Lung (tissue), 12 donors: ENCODE results near the gene DDX39B. TPM values are rescaled to one million over a fixed set of nuclear protein-coding genes. Genes with fewer than 3 reads are reported as not detected.
"Not testable (repeated sequence)": the region's sequence is repeated elsewhere in the genome, so short reads cannot be mapped to it uniquely, and the experiment has no call there.

Source experiments
- ATAC-seq: fragments of 200-7000 bp; cut with Tn5 transposase; one replicate; pipeline ENCODE4 v1.9.1; 2020; ENCODE audit warnings: moderate number of reproducible peaks; ENCODE audit not compliant: insufficient read depth, low FRiP score
- DNase-seq, 3 donors: peaks; one replicate each; pipeline ENCODE4 v3.0.0-alpha.2; 2013 to 2017
- H3K27ac ChIP-seq, 2 donors: one replicate each; pipeline ENCODE4 v1.5.1; 2013; ENCODE audit warnings: mild to moderate bottlenecking in 2 of 2, moderate library complexity in 2 of 2, control low read depth in 1 of 2, inconsistent platforms in 1 of 2, low read depth in 1 of 2, low read length in 1 of 2
- H3K27me3 ChIP-seq, 3 donors: one replicate each; pipeline ENCODE4 v1.5.1; 2013; ENCODE audit warnings: low read length in 2 of 3; ENCODE audit not compliant: control insufficient read depth in 3 of 3, insufficient read depth in 3 of 3
- H3K36me3 ChIP-seq, 4 donors: one replicate each; pipeline ENCODE4 v1.5.1; 2013; ENCODE audit warnings: low read length in 4 of 4, mild to moderate bottlenecking in 1 of 4, moderate library complexity in 1 of 4; ENCODE audit not compliant: control insufficient read depth in 4 of 4, insufficient read depth in 4 of 4
- H3K4me1 ChIP-seq, 5 donors: one replicate each; pipeline ENCODE4 v1.5.1; 2013; ENCODE audit warnings: low read length in 5 of 5, mild to moderate bottlenecking in 2 of 5, moderate library complexity in 1 of 5; ENCODE audit not compliant: control insufficient read depth in 5 of 5, insufficient read depth in 5 of 5
- H3K4me3 ChIP-seq: one replicate; pipeline ENCODE4 v1.5.1; 2013; ENCODE audit warnings: mild to moderate bottlenecking, control low read depth, moderate library complexity
- H3K9ac ChIP-seq, 2 donors: one replicate each; pipeline ENCODE4 v1.5.1; 2013; ENCODE audit warnings: low read length in 2 of 2, control low read depth in 1 of 2; ENCODE audit not compliant: insufficient read depth in 1 of 2
- H3K9me3 ChIP-seq, 4 donors: one replicate each; pipeline ENCODE4 v1.5.1; 2013; ENCODE audit warnings: low read length in 3 of 4, mild to moderate bottlenecking in 1 of 4, moderate library complexity in 1 of 4; ENCODE audit not compliant: control insufficient read depth in 4 of 4, insufficient read depth in 3 of 4
- CTCF ChIP-seq: IDR thresholded peaks from 2 replicates; pipeline ENCODE4 v1.5.1; 2012; ENCODE audit warnings: mild to moderate bottlenecking; ENCODE audit errors: control extremely low read depth, extremely low read depth
- WGBS, 2 donors: extraction: QIAGEN DNeasy Blood & Tissue Kit; methylation state at CpG; one replicate each; pipeline ENCODE4 v1.1.7; 2013; 5-methylcytosine and 5-hydroxymethylcytosine counted together
- polyA plus RNA-seq, 2 donors: library from polyadenylated mRNA; stranded (reverse); fragments of 200-250 nt; gene quantifications; one replicate each; pipeline ENCODE4 v1.2.1, GENCODE V29; 2013
- total RNA-seq, 2 donors: library from RNA; depleted of rRNA in 1 of 2; stranded (reverse); fragments of >200 nt in 1 of 2; gene quantifications; one replicate each; pipeline ENCODE4 v1.2.1, GENCODE V29; 2014 to 2021
- donor health status: control.
- donor health status: control.
- donor health status: Bipolar disorder and iron deficiency.
- donor health status: healthy.
- donor health status: DM: yes; HTN: yes; CAD: no.

The DDX39B gene
- total and polyA plus RNA-seq, 4 donors, result 316 to 418 (median 336) TPM

GRCh38 chr6:31521835-31522234 is 20.0 kb downstream of the DDX39B start:
- peaks cover 0 to 2% (median 0%) of the 10 kb centered on the region in 3 donors for H3K27me3 ChIP-seq
- no peak overlapping the region for H3K27ac ChIP-seq
- H3K9me3 ChIP-seq, result peaks cover 0 to 1% (median 0%) of the 10 kb centered on the region in 4 donors
- no peak overlapping the region for H3K4me3 ChIP-seq
- H3K9ac ChIP-seq, result no peak overlapping the region
- DNase-seq (no peak), ATAC-seq (no peak)
- no peaks in the 10 kb centered on the region for H3K36me3 ChIP-seq
- peaks cover 0 to 4% (median 0%) of the 10 kb centered on the region in 5 donors for H3K4me1 ChIP-seq
- no peak for TF ChIP-seq CTCF
- WGBS, 2 donors, result 82 to 83% methylated on average over 3 of the region's 3 CpGs

- no peak for TF ChIP-seq CTCF
- no peak for DNase-seq
- Histone ChIP-seq H3K27ac (no peak overlapping the region), H3K9me3 (no peaks in the 10 kb centered on the region), H3K36me3 (peaks cover 0 to 6% (median 0%) of the 10 kb centered on the region in 4 donors), H3K4me1 (no peaks in the 10 kb centered on the region), H3K4me3 (no peak overlapping the region), H3K27me3 (peaks cover 0 to 2% (median 0%) of the 10 kb centered on the region in 3 donors), H3K9ac (no peak overlapping the region)
- 64 to 71% methylated on average over 5 of the region's 5 CpGs for WGBS, 2 donors
- no peak for ATAC-seq
These were observed 28.2 kb downstream of the DDX39B start for GRCh38 chr6:31513456-31514165.

GRCh38 chr6:31510007-31510406 is 31.8 kb downstream of the DDX39B start:
- 66 to 74% methylated on average over 4 of the region's 4 CpGs for WGBS, 2 donors
- Histone ChIP-seq H3K27ac (no peak overlapping the region), H3K4me1 (no peaks in the 10 kb centered on the region), H3K4me3 (no peak overlapping the region), H3K36me3 (peaks cover 0 to 28% (median 0%) of the 10 kb centered on the region in 4 donors), H3K27me3 (peaks cover 0 to 8% (median 0%) of the 10 kb centered on the region in 3 donors), H3K9ac (no peak overlapping the region), H3K9me3 (no peaks in the 10 kb centered on the region)
- DNase-seq (no peak), ATAC-seq (no peak)
- no peak for TF ChIP-seq CTCF

- H3K27me3 ChIP-seq, H3K9ac ChIP-seq, H3K9me3 ChIP-seq, H3K27ac ChIP-seq, H3K4me3 ChIP-seq, H3K4me1 ChIP-seq, DNase-seq, ATAC-seq: not testable (repeated sequence)
- WGBS, 2 donors, result 43 to 48% methylated on average over 2 of the region's 2 CpGs
- H3K36me3 ChIP-seq, result peaks cover 0 to 28% (median 0%) of the 10 kb centered on the region in 4 donors
These were observed 32.8 kb downstream of the DDX39B start for GRCh38 chr6:31509036-31509435.
